ENCODE results near the gene IQGAP1. TPM values are rescaled to one million over a fixed set of nuclear protein-coding genes. Genes with fewer than 3 reads are reported as not detected.

IQGAP1 gene
- total and polyA plus RNA-seq, 2 donors = 131 to 144 TPM

GRCh38 chr15:90382320-90382719, 5.7 kb upstream of the IQGAP1 start:
- no peak for DNase-seq (ENCODE audit: low read depth in 6 of 9, low spot score in 9 of 9)
- H3K36me3 ChIP-seq (ENCODE audit: control insufficient read depth in 2 of 2, insufficient read depth in 2 of 2, low read length in 1 of 2) = no peaks in the 10 kb centered on the region
- H3K27ac ChIP-seq (ENCODE audit: low read depth in 1 of 2, low read length in 1 of 2) = no peak overlapping the region
- H3K9me3 ChIP-seq (ENCODE audit: control insufficient read depth in 2 of 2, insufficient read depth in 1 of 2, low read length in 1 of 2) = peaks cover 3 to 16% of the 10 kb centered on the region in 2 donors
- no peak overlapping the region for H3K4me3 ChIP-seq (ENCODE audit: low read length in 2 of 2)
- peaks cover 0 to under 1% of the 10 kb centered on the region in 2 donors for H3K4me1 ChIP-seq (ENCODE audit: control insufficient read depth in 2 of 2, insufficient read depth in 2 of 2, low read length in 2 of 2)
- no peaks in the 10 kb centered on the region for H3K27me3 ChIP-seq (ENCODE audit: control insufficient read depth in 2 of 2, insufficient read depth in 1 of 2, low read length in 1 of 2)

- Histone ChIP-seq H3K9me3 (ENCODE audit: control insufficient read depth in 2 of 2, insufficient read depth in 1 of 2, low read length in 1 of 2) (peaks cover 0 to 4% of the 10 kb centered on the region in 2 donors), H3K4me1 (ENCODE audit: control insufficient read depth in 2 of 2, insufficient read depth in 2 of 2, low read length in 2 of 2) (peaks cover 8 to 19% of the 10 kb centered on the region in 2 donors), H3K27ac (ENCODE audit: low read depth in 1 of 2, low read length in 1 of 2) (no peak overlapping the region), H3K4me3 (ENCODE audit: low read length in 2 of 2) (no peak overlapping the region), H3K36me3 (ENCODE audit: control insufficient read depth in 2 of 2, insufficient read depth in 2 of 2, low read length in 1 of 2) (peaks cover 5 to 9% of the 10 kb centered on the region in 2 donors), H3K27me3 (ENCODE audit: control insufficient read depth in 2 of 2, insufficient read depth in 1 of 2, low read length in 1 of 2) (no peaks in the 10 kb centered on the region)
- 94% methylated on average over 2 of the region's 2 CpGs for WGBS
- no peak for DNase-seq (ENCODE audit: low read depth in 6 of 9, low spot score in 9 of 9)
These were observed 1.8 kb upstream of the IQGAP1 start for GRCh38 chr15:90386221-90386620.

GRCh38 chr15:90388462-90389380, 679 bp downstream of the IQGAP1 start:
- 4% methylated on average over 52 of the region's 52 CpGs for WGBS
- peaks cover 8 to 19% of the 10 kb centered on the region in 2 donors for H3K4me1 ChIP-seq (ENCODE audit: control insufficient read depth in 2 of 2, insufficient read depth in 2 of 2, low read length in 2 of 2)
- DNase-seq (ENCODE audit: low read depth in 6 of 9, low spot score in 9 of 9) = peak in 2 of 9 donors; percentile 37 to 49
- peak overlapping the region; percentile 92 to 96 for H3K4me3 ChIP-seq (ENCODE audit: low read length in 2 of 2)
- H3K36me3 ChIP-seq (ENCODE audit: control insufficient read depth in 2 of 2, insufficient read depth in 2 of 2, low read length in 1 of 2) = peaks cover 13 to 24% of the 10 kb centered on the region in 2 donors
- H3K9me3 ChIP-seq (ENCODE audit: control insufficient read depth in 2 of 2, insufficient read depth in 1 of 2, low read length in 1 of 2) = peaks cover 0 to 4% of the 10 kb centered on the region in 2 donors
- H3K27me3 ChIP-seq (ENCODE audit: control insufficient read depth in 2 of 2, insufficient read depth in 1 of 2, low read length in 1 of 2) = no peaks in the 10 kb centered on the region
- peak overlapping the region; percentile 91 to 99 for H3K27ac ChIP-seq (ENCODE audit: low read depth in 1 of 2, low read length in 1 of 2)

GRCh38 chr15:90389513-90389912, 1.5 kb downstream of the IQGAP1 start:
- H3K36me3 ChIP-seq (ENCODE audit: control insufficient read depth in 2 of 2, insufficient read depth in 2 of 2, low read length in 1 of 2) = peaks cover 13 to 24% of the 10 kb centered on the region in 2 donors
- H3K4me3 ChIP-seq (ENCODE audit: low read length in 2 of 2) = peak overlapping the region; percentile 92 to 96
- no peak overlapping the region for H3K27ac ChIP-seq (ENCODE audit: low read depth in 1 of 2, low read length in 1 of 2)
- H3K4me1 ChIP-seq (ENCODE audit: control insufficient read depth in 2 of 2, insufficient read depth in 2 of 2, low read length in 2 of 2) = peaks cover 8 to 19% of the 10 kb centered on the region in 2 donors
- DNase-seq (ENCODE audit: low read depth in 6 of 9, low spot score in 9 of 9) = no peak
- WGBS = 94% methylated on average over 6 of the region's 6 CpGs
- H3K27me3 ChIP-seq (ENCODE audit: control insufficient read depth in 2 of 2, insufficient read depth in 1 of 2, low read length in 1 of 2) = no peaks in the 10 kb centered on the region
- peaks cover 0 to 4% of the 10 kb centered on the region in 2 donors for H3K9me3 ChIP-seq (ENCODE audit: control insufficient read depth in 2 of 2, insufficient read depth in 1 of 2, low read length in 1 of 2)

GRCh38 chr15:90393040-90393439, 5.0 kb downstream of the IQGAP1 start:
- no peaks in the 10 kb centered on the region for H3K27me3 ChIP-seq (ENCODE audit: control insufficient read depth in 2 of 2, insufficient read depth in 1 of 2, low read length in 1 of 2)
- no peak for DNase-seq (ENCODE audit: low read depth in 6 of 9, low spot score in 9 of 9)
- H3K4me1 ChIP-seq (ENCODE audit: control insufficient read depth in 2 of 2, insufficient read depth in 2 of 2, low read length in 2 of 2) = peaks cover 5 to 14% of the 10 kb centered on the region in 2 donors
- peaks cover 13 to 24% of the 10 kb centered on the region in 2 donors for H3K36me3 ChIP-seq (ENCODE audit: control insufficient read depth in 2 of 2, insufficient read depth in 2 of 2, low read length in 1 of 2)
- H3K4me3 ChIP-seq (ENCODE audit: low read length in 2 of 2) = no peak overlapping the region
- WGBS = 71% methylated on average over 1 of the region's 1 CpG
- H3K27ac ChIP-seq (ENCODE audit: low read depth in 1 of 2, low read length in 1 of 2) = no peak overlapping the region
- H3K9me3 ChIP-seq (ENCODE audit: control insufficient read depth in 2 of 2, insufficient read depth in 1 of 2, low read length in 1 of 2) = no peaks in the 10 kb centered on the region

GRCh38 chr15:90394074-90394473, 6.0 kb downstream of the IQGAP1 start:
- H3K4me3 ChIP-seq (ENCODE audit: low read length in 2 of 2) = no peak overlapping the region
- H3K36me3 ChIP-seq (ENCODE audit: control insufficient read depth in 2 of 2, insufficient read depth in 2 of 2, low read length in 1 of 2) = peaks cover 13 to 24% of the 10 kb centered on the region in 2 donors
- WGBS = 100% methylated on average over 1 of the region's 1 CpG
- no peaks in the 10 kb centered on the region for H3K9me3 ChIP-seq (ENCODE audit: control insufficient read depth in 2 of 2, insufficient read depth in 1 of 2, low read length in 1 of 2)
- no peak overlapping the region for H3K27ac ChIP-seq (ENCODE audit: low read depth in 1 of 2, low read length in 1 of 2)
- peaks cover 5 to 14% of the 10 kb centered on the region in 2 donors for H3K4me1 ChIP-seq (ENCODE audit: control insufficient read depth in 2 of 2, insufficient read depth in 2 of 2, low read length in 2 of 2)
- H3K27me3 ChIP-seq (ENCODE audit: control insufficient read depth in 2 of 2, insufficient read depth in 1 of 2, low read length in 1 of 2) = no peaks in the 10 kb centered on the region
- DNase-seq (ENCODE audit: low read depth in 6 of 9, low spot score in 9 of 9) = no peak

- no peaks in the 10 kb centered on the region for H3K9me3 ChIP-seq (ENCODE audit: control insufficient read depth in 2 of 2, insufficient read depth in 1 of 2, low read length in 1 of 2)
- DNase-seq (ENCODE audit: low read depth in 6 of 9, low spot score in 9 of 9) = no peak
- H3K27me3 ChIP-seq (ENCODE audit: control insufficient read depth in 2 of 2, insufficient read depth in 1 of 2, low read length in 1 of 2) = no peaks in the 10 kb centered on the region
- H3K36me3 ChIP-seq (ENCODE audit: control insufficient read depth in 2 of 2, insufficient read depth in 2 of 2, low read length in 1 of 2) = peaks cover 13 to 24% of the 10 kb centered on the region in 2 donors
- H3K27ac ChIP-seq (ENCODE audit: low read depth in 1 of 2, low read length in 1 of 2) = no peak overlapping the region
- no peak overlapping the region for H3K4me3 ChIP-seq (ENCODE audit: low read length in 2 of 2)
- WGBS = 97% methylated on average over 12 of the region's 12 CpGs
- H3K4me1 ChIP-seq (ENCODE audit: control insufficient read depth in 2 of 2, insufficient read depth in 2 of 2, low read length in 2 of 2) = peaks cover 2 to 6% of the 10 kb centered on the region in 2 donors
These were observed 6.9 kb downstream of the IQGAP1 start for GRCh38 chr15:90394748-90395442.

- no peak overlapping the region for H3K4me3 ChIP-seq (ENCODE audit: low read length in 2 of 2)
- H3K4me1 ChIP-seq (ENCODE audit: control insufficient read depth in 2 of 2, insufficient read depth in 2 of 2, low read length in 2 of 2) = peaks cover 8 to 9% of the 10 kb centered on the region in 2 donors
- 98% methylated on average over 4 of the region's 4 CpGs for WGBS
- no peak overlapping the region for H3K27ac ChIP-seq (ENCODE audit: low read depth in 1 of 2, low read length in 1 of 2)
- no peaks in the 10 kb centered on the region for H3K9me3 ChIP-seq (ENCODE audit: control insufficient read depth in 2 of 2, insufficient read depth in 1 of 2, low read length in 1 of 2)
- DNase-seq (ENCODE audit: low read depth in 6 of 9, low spot score in 9 of 9) = no peak
- no peaks in the 10 kb centered on the region for H3K27me3 ChIP-seq (ENCODE audit: control insufficient read depth in 2 of 2, insufficient read depth in 1 of 2, low read length in 1 of 2)
- H3K36me3 ChIP-seq (ENCODE audit: control insufficient read depth in 2 of 2, insufficient read depth in 2 of 2, low read length in 1 of 2) = peaks cover 7 to 14% of the 10 kb centered on the region in 2 donors
These were observed 8.3 kb downstream of the IQGAP1 start for GRCh38 chr15:90396321-90396720.

Data from thymus (tissue), 11 donors.